HG02938 (cell line): ENCODE measurements around the gene CPT1C.

ENCODE experiments used
- ATAC-seq: cut with Tn5 transposase; IDR thresholded peaks from one replicate; pipeline ENCODE4 v1.9.1; 2021; ENCODE audit warnings: mild to moderate bottlenecking, moderate library complexity; ENCODE audit not compliant: unreplicated experiment

The CPT1C gene

DNA sequence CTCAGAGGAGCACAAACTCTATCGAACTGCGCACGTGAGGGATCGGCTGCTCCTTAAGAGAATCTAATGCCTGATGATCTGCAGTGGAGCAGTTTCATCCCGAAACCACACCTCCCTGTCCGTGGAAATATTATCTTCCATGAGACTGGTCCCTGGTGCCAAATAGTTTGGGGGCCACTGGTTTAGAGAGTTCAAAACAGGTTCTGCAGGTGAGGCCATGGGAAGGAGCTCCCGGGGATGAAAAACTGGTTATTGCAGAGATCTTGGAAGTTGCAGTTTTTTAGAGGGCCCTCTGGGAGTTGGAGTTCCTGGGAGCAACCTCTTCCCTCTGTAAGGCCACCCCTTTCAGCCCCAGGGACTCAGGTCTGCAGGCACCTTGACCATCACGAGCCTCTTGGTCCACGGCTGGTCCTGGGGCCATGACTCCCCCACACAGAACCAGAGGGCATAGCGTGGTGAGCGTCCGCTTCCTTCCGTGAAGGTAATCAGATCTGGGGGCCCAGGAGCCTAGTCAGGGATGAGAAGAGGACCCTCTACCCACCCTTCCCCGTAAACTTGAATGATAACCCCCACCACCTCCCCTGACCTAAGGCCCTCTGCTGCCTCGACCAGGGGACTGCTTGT, 30.5 kb upstream of the CPT1C start:
- no peak for ATAC-seq

GRCh38 chr19:49662011-49662410, 28.9 kb upstream of the CPT1C start:
- no peak for ATAC-seq

DNA sequence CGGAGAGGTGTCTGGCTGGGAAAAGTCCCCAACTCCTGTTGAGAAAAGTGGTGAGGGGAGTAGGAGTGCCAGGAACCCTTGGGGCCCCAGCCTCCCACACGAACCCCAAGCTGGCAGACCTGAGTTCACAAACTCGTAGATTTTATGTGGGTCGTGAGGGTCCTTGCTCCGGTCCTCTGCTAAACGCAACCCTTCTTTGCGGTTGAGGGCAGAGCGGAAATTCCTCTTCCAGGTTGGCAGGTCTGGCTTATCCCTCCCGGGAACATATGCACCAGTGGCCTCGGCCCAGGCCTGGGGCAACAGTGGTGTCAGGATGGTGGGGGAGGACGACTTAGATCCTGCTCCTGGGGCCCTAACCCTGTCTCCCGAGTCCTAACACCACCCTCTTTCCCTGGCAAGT, 27.7 kb upstream of the CPT1C start:
- ATAC-seq, result no peak

- ATAC-seq, result no peak
These were observed 26.5 kb upstream of the CPT1C start for GRCh38 chr19:49664171-49665035.

GRCh38 chr19:49665036-49665350, 25.9 kb upstream of the CPT1C start:
- no peak for ATAC-seq

- peak; percentile 83 for ATAC-seq
These were observed 25.4 kb upstream of the CPT1C start, which contains the start of the genes BCL2L12 and IRF3 for GRCh38 chr19:49665351-49666119. Gene BCL2L12, plus strand, starts transcription at chr19:49665933. Its CDS starts 760 bp downstream, at chr19:49666693. Gene IRF3, minus strand, starts transcription at chr19:49665857. Its CDS starts 1,019 bp downstream, at chr19:49664838.

- ATAC-seq, result peak; percentile 3
These were observed 24.8 kb upstream of the CPT1C start for GRCh38 chr19:49666120-49666444.

DNA sequence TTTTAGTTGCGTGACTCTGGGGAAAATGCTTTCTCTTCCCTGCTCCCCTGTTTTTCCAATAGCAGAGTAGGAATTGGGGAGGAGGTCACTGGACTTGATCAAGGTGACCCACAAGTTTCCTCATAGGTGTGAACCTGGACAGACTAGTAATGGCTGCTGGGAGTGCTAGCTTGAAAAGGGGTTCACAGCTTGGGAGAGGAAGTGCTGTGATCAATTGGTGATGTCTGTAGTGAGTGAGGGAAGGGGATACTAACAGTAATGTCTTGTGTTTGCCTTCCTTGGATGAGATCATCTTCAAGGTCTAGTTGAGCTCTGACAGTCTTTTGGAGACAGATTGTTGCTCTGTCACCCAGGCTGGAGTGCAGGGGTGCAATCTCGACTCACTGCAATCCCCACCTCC, 23.4 kb upstream of the CPT1C start:
- ATAC-seq, result no peak

- ATAC-seq, result no peak
These were observed 21.4 kb upstream of the CPT1C start for GRCh38 chr19:49669516-49669915.

GRCh38 chr19:49672131-49672919, 18.6 kb upstream of the CPT1C start:
- no peak for ATAC-seq

- peak; percentile 11 for ATAC-seq
These were observed 14.7 kb upstream of the CPT1C start for GRCh38 chr19:49676136-49676783.

DNA sequence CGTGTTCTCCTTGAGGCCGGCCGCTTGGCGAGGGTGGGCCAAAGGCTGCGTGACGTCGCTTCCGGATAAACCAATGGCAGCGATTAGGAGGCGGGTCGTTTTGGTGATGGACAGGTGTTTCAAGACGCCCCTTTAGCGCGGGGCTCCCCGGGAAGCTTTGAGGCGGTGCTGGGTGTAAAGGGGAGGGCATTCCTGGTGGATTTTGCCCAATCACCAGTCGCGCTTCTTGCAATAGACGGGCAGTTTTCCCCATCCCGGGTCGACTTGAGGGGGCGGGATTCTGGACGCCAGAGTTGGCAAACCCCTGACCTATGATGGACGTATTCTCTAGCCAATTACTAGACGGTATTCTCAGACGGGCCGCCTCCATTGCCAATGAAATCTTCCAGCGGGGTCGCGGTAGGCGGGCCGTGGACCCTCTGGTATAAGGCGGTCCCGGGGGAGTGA, 14.1 kb upstream of the CPT1C start:
- ATAC-seq, result peak; percentile 69

DNA sequence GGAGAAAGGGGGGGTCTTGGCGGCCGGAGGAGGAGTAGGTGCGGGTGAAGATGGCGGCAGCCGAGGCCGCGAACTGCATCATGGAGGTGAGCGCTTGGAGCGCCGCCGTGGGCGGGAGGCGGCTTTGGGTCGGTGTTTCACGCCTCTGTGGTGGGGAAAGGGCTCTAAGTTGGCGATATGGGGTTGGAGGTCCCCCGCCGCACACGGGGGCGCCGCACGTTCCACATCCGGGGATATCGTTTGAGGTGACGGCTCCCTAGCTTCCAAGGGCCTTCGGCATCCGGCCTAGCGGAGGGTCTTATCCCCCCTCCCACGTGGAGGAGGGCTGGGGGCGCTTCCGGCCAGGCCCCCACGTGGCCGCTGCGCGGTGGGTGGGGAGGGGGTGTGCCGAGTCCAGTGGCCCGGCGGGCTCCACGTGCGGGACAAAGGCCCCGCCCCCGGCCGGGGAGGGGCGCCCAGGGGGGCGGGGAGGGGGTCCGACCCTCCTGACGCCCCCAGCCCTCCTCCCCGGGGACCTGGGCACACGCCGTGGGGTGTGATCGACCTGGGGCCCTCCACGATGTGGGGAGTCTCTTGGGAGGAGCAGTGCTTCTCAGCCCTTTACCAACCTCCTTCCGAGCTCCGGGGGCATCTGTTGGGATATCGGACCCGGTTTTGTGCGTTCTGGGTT, 13.6 kb upstream of the CPT1C start, which contains the start of gene PRMT1:
Gene PRMT1 (plus strand): TSS at position 41 of the 670 bp plus-strand sequence. CDS start 10 bp downstream, at position 51.
- no peak for ATAC-seq

GRCh38 chr19:49677901-49678674, 12.8 kb upstream of the CPT1C start:
- ATAC-seq, result no peak

DNA sequence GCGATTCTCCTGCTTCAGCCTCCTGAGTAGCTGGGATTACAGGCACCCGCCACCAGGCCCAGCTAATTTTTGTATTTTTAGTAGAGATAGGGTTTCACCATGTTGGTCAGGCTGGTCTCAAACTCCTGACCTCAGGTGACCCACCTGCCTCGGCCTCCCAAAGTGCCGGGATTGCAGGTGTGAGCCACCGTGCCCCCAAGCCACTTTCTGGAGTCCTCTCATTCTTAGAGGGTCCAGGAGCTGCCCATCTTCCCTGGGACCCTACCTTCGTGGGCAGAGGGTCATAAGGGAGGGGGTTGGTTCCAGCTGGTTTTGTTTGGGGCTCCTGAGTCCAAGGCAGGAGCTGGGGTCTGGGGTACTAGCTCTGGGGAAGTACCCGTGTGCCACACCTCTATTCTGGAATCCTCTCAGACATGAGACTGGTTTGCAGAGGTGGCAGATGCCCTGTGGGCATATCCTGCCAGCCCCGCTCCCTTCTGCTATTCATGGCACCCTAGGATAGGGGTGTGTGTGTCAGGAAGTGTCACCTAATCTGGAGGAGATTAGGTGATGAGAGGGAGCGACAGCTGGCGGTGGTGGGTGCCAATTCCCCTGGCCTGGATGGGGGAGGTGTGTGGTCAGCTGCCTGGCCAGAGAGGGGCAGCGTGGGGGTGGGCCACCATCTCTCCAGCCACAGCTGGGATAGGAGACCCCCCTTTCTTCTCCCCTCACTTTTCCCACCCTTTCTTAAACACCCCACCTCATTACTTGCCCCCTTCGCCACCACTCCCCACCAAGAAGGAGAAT, 11.7 kb upstream of the CPT1C start:
- no peak for ATAC-seq

- no peak for ATAC-seq
These were observed 11.0 kb upstream of the CPT1C start for GRCh38 chr19:49679771-49680413.
